ENCODE results near the gene ZNF217.
A peak's percentile ranks its signal among the peaks of the same experiment; 100 is the strongest.

ZNF217 gene

DNA sequence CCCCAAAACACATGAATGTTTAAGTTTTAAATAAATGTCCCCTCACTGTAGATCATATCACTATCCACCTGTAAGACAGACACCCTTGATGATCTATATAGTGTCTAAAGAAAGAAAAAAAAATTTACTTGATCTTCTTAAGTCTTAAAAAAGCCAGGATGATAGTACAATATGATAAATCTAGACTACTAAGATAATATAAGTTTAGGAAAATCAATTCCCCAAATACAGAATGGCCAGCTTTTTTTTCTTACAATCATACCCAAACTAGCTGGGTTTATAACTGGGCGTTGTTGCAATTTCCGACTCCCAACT lies 14.4 kb downstream of the ZNF217 start:
- H3K27ac ChIP-seq (replicated peaks; ENCODE audit: low read length), result no peak overlapping the region
- H2BK12ac ChIP-seq (ENCODE audit: low read length), result no peak overlapping the region
- no peak overlapping the region for H3K14ac ChIP-seq (ENCODE audit: low read length)
- no peak for DNase-seq (ENCODE audit: low spot score)
- H3K23ac ChIP-seq (ENCODE audit: low read depth, low read length, poor library complexity), result no peak overlapping the region
- H3K18ac ChIP-seq (ENCODE audit: low read length), result no peak overlapping the region
- H2AFZ ChIP-seq (ENCODE audit: low read length), result no peak overlapping the region
- H3K27me3 ChIP-seq (ENCODE audit: control insufficient read depth in 3 of 3, insufficient read depth in 3 of 3, low read depth in 1 of 3, low read length in 3 of 3), result no peaks in the 10 kb centered on the region
- H2BK120ac ChIP-seq (ENCODE audit: low read depth, low read length), result no peak overlapping the region
- peaks cover 12 to 17% of the 10 kb centered on the region in 2 donors for H3K4me1 ChIP-seq (ENCODE audit: control insufficient read depth in 2 of 2, insufficient read depth in 1 of 2, low read depth in 1 of 2, low read length in 2 of 2)
- peaks cover 0 to 3% of the 10 kb centered on the region in 2 donors for H3K9me3 ChIP-seq (replicated peaks in 1 of 2; ENCODE audit: control insufficient read depth in 2 of 2, insufficient read depth in 1 of 2, low read depth in 1 of 2, low read length in 2 of 2)
- no peak overlapping the region for H2BK5ac ChIP-seq (ENCODE audit: low read length)
- no peak overlapping the region for H2BK15ac ChIP-seq (ENCODE audit: low read length)
- H4K91ac ChIP-seq (ENCODE audit: low read depth, low read length, poor library complexity), result no peak overlapping the region
- H3K9ac ChIP-seq (ENCODE audit: low read depth, low read length, poor library complexity), result no peak overlapping the region
- no peak overlapping the region for H2AK5ac ChIP-seq (ENCODE audit: low read depth, low read length)
- no peak overlapping the region for H3K4me3 ChIP-seq (ENCODE audit: low read length in 2 of 2)
- peaks cover 19% of the 10 kb centered on the region for H3K79me1 ChIP-seq (ENCODE audit: low read depth, low read length)
- no CpG with 5 or more reads among the region's 2 CpGs for WGBS, 2 donors (ENCODE audit: extremely low coverage in 2 of 2, insufficient read length in 2 of 2, insufficient replicate concordance in 1 of 2)
- H4K8ac ChIP-seq (ENCODE audit: low read depth, low read length), result no peak overlapping the region
- no peak overlapping the region for H3K4ac ChIP-seq (ENCODE audit: low read length)
- H3K36me3 ChIP-seq (replicated peaks in 1 of 2; ENCODE audit: control insufficient read depth in 2 of 2, insufficient read depth in 2 of 2, low read length in 2 of 2), result peaks cover 45 to 88% of the 10 kb centered on the region in 2 donors
- H3K4me2 ChIP-seq (ENCODE audit: insufficient read depth, low read length, poor library complexity, severe bottlenecking), result no peak overlapping the region

DNA sequence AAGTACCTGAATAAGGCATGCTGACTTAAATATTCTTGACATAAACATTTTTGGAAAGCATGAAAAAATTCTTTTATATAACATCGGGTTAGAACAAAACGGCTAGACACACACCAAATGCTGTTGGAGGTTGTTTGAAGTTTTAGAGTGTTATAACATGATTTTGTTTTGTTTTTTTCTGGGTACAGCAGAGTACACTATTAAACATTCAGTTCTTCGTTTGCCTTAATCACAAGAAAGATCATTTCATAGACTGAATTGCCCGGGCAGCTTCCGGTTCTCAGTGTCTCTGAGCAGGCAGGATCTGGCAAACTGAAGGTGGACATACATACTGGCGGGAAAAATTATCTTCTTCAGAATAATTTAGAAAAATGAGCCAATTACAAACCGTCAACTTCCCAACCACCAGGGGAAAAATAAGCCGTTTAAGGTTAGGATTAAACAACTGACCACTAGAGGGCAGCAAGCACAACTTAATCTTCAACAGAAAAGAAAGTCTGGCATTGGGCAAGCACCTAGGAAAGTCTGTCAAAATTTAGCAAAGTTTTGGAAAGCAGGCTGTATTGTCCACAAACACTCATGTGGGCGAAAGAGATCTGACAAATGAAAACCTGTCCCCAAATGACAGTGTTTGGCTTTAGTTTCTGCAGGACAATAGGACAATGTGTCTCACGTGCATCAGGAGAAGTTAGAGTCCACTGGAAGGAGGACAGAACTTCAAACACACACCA lies 15.0 kb downstream of the ZNF217 start:
- peaks cover 12 to 17% of the 10 kb centered on the region in 2 donors for H3K4me1 ChIP-seq (ENCODE audit: control insufficient read depth in 2 of 2, insufficient read depth in 1 of 2, low read depth in 1 of 2, low read length in 2 of 2)
- no peak overlapping the region for H2AFZ ChIP-seq (ENCODE audit: low read length)
- no peak overlapping the region for H2BK5ac ChIP-seq (ENCODE audit: low read length)
- no peak overlapping the region for H4K91ac ChIP-seq (ENCODE audit: low read depth, low read length, poor library complexity)
- no peak overlapping the region for H2AK5ac ChIP-seq (ENCODE audit: low read depth, low read length)
- H2BK15ac ChIP-seq (ENCODE audit: low read length), result no peak overlapping the region
- peaks cover 0 to 3% of the 10 kb centered on the region in 2 donors for H3K9me3 ChIP-seq (replicated peaks in 1 of 2; ENCODE audit: control insufficient read depth in 2 of 2, insufficient read depth in 1 of 2, low read depth in 1 of 2, low read length in 2 of 2)
- no peak overlapping the region for H2BK120ac ChIP-seq (ENCODE audit: low read depth, low read length)
- H3K27ac ChIP-seq (replicated peaks; ENCODE audit: low read length), result no peak overlapping the region
- no peak overlapping the region for H3K18ac ChIP-seq (ENCODE audit: low read length)
- no peak overlapping the region for H3K4me3 ChIP-seq (ENCODE audit: low read length in 2 of 2)
- peak; percentile 78 for DNase-seq (ENCODE audit: low spot score)
- no peak overlapping the region for H3K14ac ChIP-seq (ENCODE audit: low read length)
- peaks cover 20% of the 10 kb centered on the region for H3K79me1 ChIP-seq (ENCODE audit: low read depth, low read length)
- no peak overlapping the region for H3K4ac ChIP-seq (ENCODE audit: low read length)
- no peak overlapping the region for H3K9ac ChIP-seq (ENCODE audit: low read depth, low read length, poor library complexity)
- H3K27me3 ChIP-seq (ENCODE audit: control insufficient read depth in 3 of 3, insufficient read depth in 3 of 3, low read depth in 1 of 3, low read length in 3 of 3), result no peaks in the 10 kb centered on the region
- H4K8ac ChIP-seq (ENCODE audit: low read depth, low read length), result no peak overlapping the region
- H3K23ac ChIP-seq (ENCODE audit: low read depth, low read length, poor library complexity), result no peak overlapping the region
- H3K36me3 ChIP-seq (replicated peaks in 1 of 2; ENCODE audit: control insufficient read depth in 2 of 2, insufficient read depth in 2 of 2, low read length in 2 of 2), result peaks cover 48 to 93% of the 10 kb centered on the region in 2 donors
- WGBS, 2 donors (ENCODE audit: extremely low coverage in 2 of 2, insufficient read length in 2 of 2, insufficient replicate concordance in 1 of 2), result no CpG with 5 or more reads among the region's 10 CpGs
- no peak overlapping the region for H2BK12ac ChIP-seq (ENCODE audit: low read length)
- H3K4me2 ChIP-seq (ENCODE audit: insufficient read depth, low read length, poor library complexity, severe bottlenecking), result no peak overlapping the region

DNA sequence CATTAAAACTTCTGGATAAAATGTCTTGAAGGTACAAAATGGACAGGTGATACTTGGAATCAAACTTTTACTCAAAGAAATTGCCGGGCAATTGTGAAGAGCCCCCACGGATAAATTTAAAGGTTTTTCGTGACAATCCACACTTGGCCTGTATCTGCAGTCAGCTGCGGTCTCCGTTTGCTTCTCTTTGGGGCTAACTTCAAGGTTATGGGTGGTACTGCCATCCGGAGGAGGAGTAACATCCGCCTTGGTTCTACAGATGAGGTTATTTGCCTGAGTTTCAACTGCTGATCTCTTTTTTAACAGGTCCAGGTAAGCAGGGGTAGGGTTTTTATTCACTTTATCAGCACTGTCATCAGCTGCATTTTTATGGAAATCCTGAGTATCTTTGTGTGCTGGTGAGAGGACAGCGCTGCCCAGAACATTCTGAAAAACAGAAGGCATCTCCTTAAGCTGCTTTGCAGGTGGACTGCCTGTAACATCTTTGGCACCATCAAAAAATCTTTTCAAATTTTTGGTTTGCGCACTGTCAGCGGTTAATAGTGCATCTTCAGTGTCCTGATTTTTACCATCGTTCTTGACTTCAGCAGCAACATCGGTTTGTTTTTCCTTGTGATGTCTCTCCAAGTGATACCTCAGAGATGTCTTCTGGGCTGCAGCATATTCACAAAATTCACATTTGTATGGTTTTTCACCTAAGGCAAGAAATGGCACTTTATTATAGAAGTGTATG lies 16.9 kb downstream of the ZNF217 start:
- H3K36me3 ChIP-seq (replicated peaks in 1 of 2; ENCODE audit: control insufficient read depth in 2 of 2, insufficient read depth in 2 of 2, low read length in 2 of 2), result peaks cover 45 to 99% of the 10 kb centered on the region in 2 donors
- H3K9me3 ChIP-seq (replicated peaks in 1 of 2; ENCODE audit: control insufficient read depth in 2 of 2, insufficient read depth in 1 of 2, low read depth in 1 of 2, low read length in 2 of 2), result no peaks in the 10 kb centered on the region
- no peak overlapping the region for H2BK120ac ChIP-seq (ENCODE audit: low read depth, low read length)
- H3K4me1 ChIP-seq (ENCODE audit: control insufficient read depth in 2 of 2, insufficient read depth in 1 of 2, low read depth in 1 of 2, low read length in 2 of 2), result peaks cover 8 to 9% of the 10 kb centered on the region in 2 donors
- H3K9ac ChIP-seq (ENCODE audit: low read depth, low read length, poor library complexity), result no peak overlapping the region
- H2BK5ac ChIP-seq (ENCODE audit: low read length), result no peak overlapping the region
- no peak overlapping the region for H3K4ac ChIP-seq (ENCODE audit: low read length)
- H3K4me3 ChIP-seq (ENCODE audit: low read length in 2 of 2), result no peak overlapping the region
- no CpG with 5 or more reads among the region's 12 CpGs for WGBS, 2 donors (ENCODE audit: extremely low coverage in 2 of 2, insufficient read length in 2 of 2, insufficient replicate concordance in 1 of 2)
- no peak overlapping the region for H2BK15ac ChIP-seq (ENCODE audit: low read length)
- H3K27ac ChIP-seq (replicated peaks; ENCODE audit: low read length), result no peak overlapping the region
- H2AK5ac ChIP-seq (ENCODE audit: low read depth, low read length), result no peak overlapping the region
- H3K27me3 ChIP-seq (ENCODE audit: control insufficient read depth in 3 of 3, insufficient read depth in 3 of 3, low read depth in 1 of 3, low read length in 3 of 3), result no peaks in the 10 kb centered on the region
- no peak for DNase-seq (ENCODE audit: low spot score)
- no peak overlapping the region for H3K14ac ChIP-seq (ENCODE audit: low read length)
- H3K23ac ChIP-seq (ENCODE audit: low read depth, low read length, poor library complexity), result no peak overlapping the region
- no peak overlapping the region for H2BK12ac ChIP-seq (ENCODE audit: low read length)
- H3K79me1 ChIP-seq (ENCODE audit: low read depth, low read length), result peaks cover 14% of the 10 kb centered on the region
- H4K91ac ChIP-seq (ENCODE audit: low read depth, low read length, poor library complexity), result no peak overlapping the region
- H4K8ac ChIP-seq (ENCODE audit: low read depth, low read length), result no peak overlapping the region
- no peak overlapping the region for H3K18ac ChIP-seq (ENCODE audit: low read length)
- no peak overlapping the region for H3K4me2 ChIP-seq (ENCODE audit: insufficient read depth, low read length, poor library complexity, severe bottlenecking)
- H2AFZ ChIP-seq (ENCODE audit: low read length), result no peak overlapping the region

DNA sequence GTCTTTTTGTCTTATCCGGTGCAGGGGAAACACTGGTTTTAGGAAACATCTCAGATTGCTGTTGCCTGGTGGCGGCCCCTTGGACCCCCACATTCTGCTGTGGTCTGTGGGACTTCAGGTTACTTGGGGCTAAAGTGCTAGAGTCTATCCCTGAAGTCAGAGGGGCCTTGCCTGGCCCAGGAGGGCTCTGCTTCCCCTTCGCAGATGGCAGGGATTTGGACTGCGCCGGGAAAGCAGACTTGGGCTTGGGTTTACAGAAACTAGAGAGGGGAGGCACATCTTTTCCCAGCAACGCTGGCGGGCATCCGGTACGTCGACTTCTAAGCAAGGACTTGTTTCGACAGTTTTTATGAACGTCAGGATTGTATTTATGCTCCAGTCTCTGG lies 17.5 kb downstream of the ZNF217 start:
- Histone ChIP-seq H4K91ac (ENCODE audit: low read depth, low read length, poor library complexity) (no peak overlapping the region), H3K27ac (replicated peaks; ENCODE audit: low read length) (no peak overlapping the region), H2BK120ac (ENCODE audit: low read depth, low read length) (no peak overlapping the region), H2BK15ac (ENCODE audit: low read length) (no peak overlapping the region), H3K18ac (ENCODE audit: low read length) (peak overlapping the region; percentile 64), H3K9me3 (replicated peaks in 1 of 2; ENCODE audit: control insufficient read depth in 2 of 2, insufficient read depth in 1 of 2, low read depth in 1 of 2, low read length in 2 of 2) (no peaks in the 10 kb centered on the region), H3K36me3 (replicated peaks in 1 of 2; ENCODE audit: control insufficient read depth in 2 of 2, insufficient read depth in 2 of 2, low read length in 2 of 2) (peaks cover 42 to 99% of the 10 kb centered on the region in 2 donors), H3K4me3 (ENCODE audit: low read length in 2 of 2) (no peak overlapping the region), H2AK5ac (ENCODE audit: low read depth, low read length) (no peak overlapping the region), H3K9ac (ENCODE audit: low read depth, low read length, poor library complexity) (no peak overlapping the region), H2BK5ac (ENCODE audit: low read length) (no peak overlapping the region), H3K27me3 (ENCODE audit: control insufficient read depth in 3 of 3, insufficient read depth in 3 of 3, low read depth in 1 of 3, low read length in 3 of 3) (no peaks in the 10 kb centered on the region), H3K23ac (ENCODE audit: low read depth, low read length, poor library complexity) (no peak overlapping the region), H4K8ac (ENCODE audit: low read depth, low read length) (no peak overlapping the region), H3K14ac (ENCODE audit: low read length) (no peak overlapping the region), H3K4ac (ENCODE audit: low read length) (no peak overlapping the region), H2AFZ (ENCODE audit: low read length) (no peak overlapping the region), H3K79me1 (ENCODE audit: low read depth, low read length) (peaks cover 12% of the 10 kb centered on the region), H3K4me1 (ENCODE audit: control insufficient read depth in 2 of 2, insufficient read depth in 1 of 2, low read depth in 1 of 2, low read length in 2 of 2) (peaks cover 8 to 9% of the 10 kb centered on the region in 2 donors), H2BK12ac (ENCODE audit: low read length) (no peak overlapping the region), H3K4me2 (ENCODE audit: insufficient read depth, low read length, poor library complexity, severe bottlenecking) (no peak overlapping the region)
- no CpG with 5 or more reads among the region's 12 CpGs for whole genome bisulfite sequencing, 2 donors (ENCODE audit: extremely low coverage in 2 of 2, insufficient read length in 2 of 2, insufficient replicate concordance in 1 of 2)
- DNase-seq (ENCODE audit: low spot score), result no peak
